Activated naive CD8-positive, alpha-beta T cell treated with anti-CD3 and anti-CD28 coated beads for 36 hours (primary cell): ENCODE data around the gene RPUSD1. TPM values are rescaled to one million over a fixed set of nuclear protein-coding genes. Genes with fewer than 3 reads are reported as not detected.

Experiments used
- DNase-seq: peaks from one replicate; pipeline ENCODE4 v3.0.0; 2021
- H3K27ac Mint-ChIP-seq: one replicate; pipeline ENCODE4 v1.8.0; 2022; ENCODE audit warnings: mild to moderate bottlenecking, moderate library complexity, mixed read lengths
- H3K27me3 Mint-ChIP-seq: one replicate; pipeline ENCODE4 v1.8.0; 2022; ENCODE audit warnings: mild to moderate bottlenecking, mixed read lengths
- H3K36me3 Mint-ChIP-seq: one replicate; pipeline ENCODE4 v1.8.0; 2021; ENCODE audit warnings: mild to moderate bottlenecking, mixed read lengths
- H3K4me1 Mint-ChIP-seq: one replicate; pipeline ENCODE4 v1.8.0; 2021; ENCODE audit warnings: mixed read lengths
- H3K4me3 Mint-ChIP-seq: one replicate; pipeline ENCODE4 v1.8.0; 2022; ENCODE audit warnings: mild to moderate bottlenecking, moderate library complexity, mixed read lengths
- H3K9me3 Mint-ChIP-seq: one replicate; pipeline ENCODE4 v1.8.0; 2022; ENCODE audit warnings: mixed read lengths
- total RNA-seq, 2 experiments: library from RNA; stranded (reverse); gene quantifications; one replicate each; pipeline ENCODE4 v1.2.3, GENCODE V29; 2021

The RPUSD1 gene
- total RNA-seq, 2 experiments from 2014 or later: 41.8 to 42.3 TPM

DNA sequence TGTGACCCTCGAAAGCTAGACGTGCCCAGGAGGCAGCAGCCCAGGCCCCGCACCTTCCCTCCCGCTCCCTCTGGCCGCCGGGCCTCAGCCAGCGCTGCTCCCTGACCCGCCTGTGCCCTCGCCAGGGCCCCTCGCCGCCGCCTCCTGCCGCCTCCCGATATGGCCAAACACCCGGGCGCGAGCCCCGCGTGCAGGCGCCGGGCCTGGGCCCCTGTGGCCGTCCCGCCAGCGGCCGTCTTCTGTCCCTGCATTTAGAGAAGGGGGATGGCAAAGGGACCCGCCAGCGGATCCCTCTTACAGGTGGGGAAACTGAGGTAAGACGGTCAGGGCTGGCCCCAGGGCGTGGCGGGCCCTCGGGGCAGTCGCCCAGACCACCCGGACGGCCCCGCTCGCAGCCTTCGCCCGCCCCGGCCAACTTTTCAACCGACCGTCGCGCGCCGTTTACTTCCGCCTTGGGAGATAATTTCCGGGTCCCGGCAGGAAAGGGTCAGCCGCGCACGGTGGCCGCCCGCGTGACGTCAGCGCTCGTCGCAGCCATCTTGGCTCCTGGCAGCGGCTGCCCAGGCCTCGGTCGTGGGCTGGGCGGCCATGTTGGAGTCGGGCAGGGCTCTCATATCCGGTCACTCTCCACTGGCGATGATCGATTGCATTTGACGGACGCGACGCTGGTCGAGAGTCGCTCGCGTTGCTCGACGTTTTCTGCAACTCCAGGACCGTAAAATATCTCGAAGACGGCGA is 19.3 kb upstream of the RPUSD1 start:
- Mint-ChIP-seq H3K4me3 (peak overlapping the region; percentile 96), H3K4me1 (peaks cover 14% of the 10 kb centered on the region), H3K27me3 (peaks cover 5% of the 10 kb centered on the region), H3K27ac (peak overlapping the region; percentile 94), H3K36me3 (no peaks in the 10 kb centered on the region), H3K9me3 (no peaks in the 10 kb centered on the region)
- DNase-seq: peak; percentile 92

DNA sequence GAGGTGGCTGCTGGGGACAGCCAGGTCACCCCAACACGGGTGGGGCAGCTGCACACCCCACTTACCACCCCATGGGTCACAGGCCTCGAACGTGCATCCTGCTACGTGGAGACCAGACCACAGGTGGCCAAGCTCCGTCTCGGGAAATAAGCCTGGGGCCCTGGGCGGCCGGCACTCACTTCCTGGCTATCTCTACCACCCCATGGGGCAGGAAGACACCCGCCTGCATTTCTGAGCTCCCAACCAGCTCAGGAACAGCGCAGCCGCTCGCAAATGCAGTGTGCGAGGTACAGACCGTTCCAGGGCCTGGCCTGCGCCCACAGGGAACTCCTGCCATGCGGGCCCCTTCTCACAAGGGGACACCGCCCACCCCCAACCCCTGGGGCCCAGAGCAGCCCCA is 17.3 kb upstream of the RPUSD1 start:
- no peak for DNase-seq
- Mint-ChIP-seq H3K36me3 (no peaks in the 10 kb centered on the region), H3K27ac (no peak overlapping the region), H3K27me3 (peaks cover 12% of the 10 kb centered on the region), H3K4me3 (no peak overlapping the region), H3K9me3 (no peaks in the 10 kb centered on the region), H3K4me1 (peaks cover 14% of the 10 kb centered on the region)

DNA sequence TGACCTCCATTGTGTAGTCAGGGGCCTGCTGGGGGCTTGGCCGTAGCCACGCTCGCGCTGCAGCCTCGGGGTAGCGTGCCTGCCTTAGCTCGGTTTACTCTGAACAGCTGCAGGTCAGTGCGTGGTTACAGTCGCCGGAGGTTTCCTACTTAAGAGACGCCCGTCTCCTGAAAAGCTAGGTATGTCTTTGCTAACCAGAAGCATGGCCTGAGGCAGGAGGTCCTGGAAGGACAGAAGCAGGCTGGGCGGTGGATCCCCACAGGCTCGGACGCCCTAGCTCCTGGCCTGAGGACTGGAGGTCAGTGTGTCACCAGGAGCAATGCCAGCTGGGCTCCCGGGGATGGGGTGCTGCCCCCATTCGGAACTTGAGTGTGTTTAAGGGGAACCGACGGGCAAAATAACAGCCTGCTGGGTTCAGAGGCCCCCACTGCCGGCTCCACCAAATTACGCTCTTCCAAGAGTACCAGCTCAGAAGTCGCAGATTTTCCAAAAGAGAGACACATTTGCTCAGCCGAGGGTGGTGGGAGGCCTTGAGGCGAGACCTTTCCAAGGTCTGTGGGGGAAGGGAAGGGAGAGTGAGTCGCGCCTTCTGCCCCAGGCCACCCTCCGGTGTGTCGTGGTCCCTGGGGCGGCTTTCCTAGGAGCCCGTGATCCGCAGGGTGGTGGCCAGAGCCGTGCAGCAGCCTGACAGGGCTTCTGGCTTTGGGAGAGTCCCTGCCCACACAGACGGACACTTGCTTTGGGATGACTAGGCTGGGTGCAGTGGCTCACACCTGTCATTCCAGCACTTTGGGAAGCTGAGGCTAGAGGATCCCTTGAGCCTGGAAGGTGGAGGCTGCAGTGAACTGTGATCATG is 16.2 kb upstream of the RPUSD1 start:
- Mint-ChIP-seq H3K9me3 (no peaks in the 10 kb centered on the region), H3K4me1 (peaks cover 14% of the 10 kb centered on the region), H3K4me3 (no peak overlapping the region), H3K36me3 (no peaks in the 10 kb centered on the region), H3K27ac (no peak overlapping the region), H3K27me3 (peaks cover 12% of the 10 kb centered on the region)
- no peak for DNase-seq

DNA sequence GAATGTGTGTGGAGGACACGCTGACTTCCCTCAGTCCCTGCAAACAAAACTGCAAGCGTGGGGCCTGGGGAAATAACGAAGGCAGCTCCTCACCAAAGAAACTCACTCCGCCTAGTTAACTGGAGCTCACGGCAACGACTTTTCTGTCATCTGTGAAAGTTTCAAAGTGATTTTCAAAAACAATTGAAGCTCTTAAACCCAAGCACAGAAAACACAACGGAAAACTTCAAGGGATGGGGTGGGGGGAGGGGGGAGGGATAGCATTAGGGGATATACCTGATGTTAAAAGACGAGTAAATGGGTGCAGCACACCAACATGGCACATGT is 15.5 kb upstream of the RPUSD1 start:
- no peak for DNase-seq

DNA sequence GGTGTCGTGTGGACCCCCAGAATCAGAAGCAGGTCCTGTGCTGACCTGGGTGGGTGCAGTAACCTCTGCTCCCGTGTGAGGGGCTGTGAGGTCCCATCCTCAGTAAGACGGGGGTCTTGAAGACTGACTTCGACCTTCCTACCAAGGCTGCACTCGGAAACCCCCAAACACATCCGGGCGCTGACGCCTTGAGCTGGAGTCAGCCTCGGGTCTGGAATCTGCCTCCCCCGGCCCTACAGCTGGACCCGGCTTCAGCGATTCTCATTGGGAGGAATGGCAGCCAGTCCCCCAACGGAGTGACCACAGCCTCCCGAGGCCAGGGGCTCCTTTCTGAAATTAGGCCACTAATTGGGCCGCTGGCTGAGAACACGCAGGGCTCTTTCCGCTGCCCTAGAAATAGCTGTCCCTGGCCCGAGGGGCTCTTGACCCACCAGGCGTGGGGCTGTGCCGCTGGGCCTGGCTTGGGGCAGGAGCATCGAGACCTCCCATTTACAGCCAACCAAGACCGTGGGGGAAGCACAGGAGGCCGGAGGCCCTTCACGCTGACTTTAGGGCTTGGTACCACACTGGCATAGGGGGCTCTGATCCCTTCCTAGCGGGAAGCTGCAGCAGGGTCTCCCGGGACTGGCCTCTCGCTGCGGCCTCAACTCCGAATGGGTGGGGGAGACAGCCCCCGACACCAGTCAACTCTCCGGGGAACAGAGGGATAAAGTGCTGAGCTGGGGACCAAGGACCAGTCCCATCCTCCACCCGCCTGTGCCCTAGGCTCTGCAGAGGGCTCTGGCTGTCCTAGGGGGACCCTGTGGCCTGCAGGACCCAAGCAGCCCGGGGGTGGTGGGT is 15.0 kb upstream of the RPUSD1 start:
- peaks cover 18% of the 10 kb centered on the region for H3K27me3 Mint-ChIP-seq
- H3K4me1 Mint-ChIP-seq: peaks cover 6% of the 10 kb centered on the region
- no peak overlapping the region for H3K4me3 Mint-ChIP-seq
- no peak for DNase-seq
- peaks cover 5% of the 10 kb centered on the region for H3K36me3 Mint-ChIP-seq
- no peak overlapping the region for H3K27ac Mint-ChIP-seq
- H3K9me3 Mint-ChIP-seq: no peaks in the 10 kb centered on the region

More for the DNA sequence above, 15.5 kb upstream of the RPUSD1 start:
- no peaks in the 10 kb centered on the region for H3K9me3 Mint-ChIP-seq
- no peak overlapping the region for H3K4me3 Mint-ChIP-seq
- H3K27me3 Mint-ChIP-seq: peaks cover 13% of the 10 kb centered on the region
- H3K27ac Mint-ChIP-seq: no peak overlapping the region
- H3K36me3 Mint-ChIP-seq: no peaks in the 10 kb centered on the region
- H3K4me1 Mint-ChIP-seq: peaks cover 11% of the 10 kb centered on the region

DNA sequence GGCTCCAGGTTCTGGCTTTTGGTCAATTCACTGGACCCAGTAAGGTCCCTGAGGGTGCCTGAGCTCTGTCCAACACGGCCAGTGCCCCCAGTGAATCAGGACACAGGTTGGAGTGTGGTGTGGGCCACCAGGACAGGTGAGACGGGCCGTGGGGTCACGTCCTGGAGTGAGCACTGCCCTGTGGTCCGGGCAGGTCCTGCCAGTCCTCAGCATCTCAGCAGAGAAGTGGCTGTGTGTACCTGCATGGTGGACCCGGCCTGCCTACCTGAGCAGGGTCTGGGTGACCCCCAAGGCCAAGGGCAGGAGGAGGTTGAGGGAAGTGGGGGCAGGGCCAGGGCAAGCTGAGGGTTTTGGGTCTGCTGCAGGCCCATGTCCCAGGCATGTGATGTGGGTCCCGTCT is 14.3 kb upstream of the RPUSD1 start:
- Mint-ChIP-seq H3K27me3 (peaks cover 25% of the 10 kb centered on the region), H3K4me1 (peaks cover 3% of the 10 kb centered on the region), H3K27ac (no peak overlapping the region), H3K36me3 (peaks cover 11% of the 10 kb centered on the region), H3K4me3 (no peak overlapping the region), H3K9me3 (no peaks in the 10 kb centered on the region)
- no peak for DNase-seq

DNA sequence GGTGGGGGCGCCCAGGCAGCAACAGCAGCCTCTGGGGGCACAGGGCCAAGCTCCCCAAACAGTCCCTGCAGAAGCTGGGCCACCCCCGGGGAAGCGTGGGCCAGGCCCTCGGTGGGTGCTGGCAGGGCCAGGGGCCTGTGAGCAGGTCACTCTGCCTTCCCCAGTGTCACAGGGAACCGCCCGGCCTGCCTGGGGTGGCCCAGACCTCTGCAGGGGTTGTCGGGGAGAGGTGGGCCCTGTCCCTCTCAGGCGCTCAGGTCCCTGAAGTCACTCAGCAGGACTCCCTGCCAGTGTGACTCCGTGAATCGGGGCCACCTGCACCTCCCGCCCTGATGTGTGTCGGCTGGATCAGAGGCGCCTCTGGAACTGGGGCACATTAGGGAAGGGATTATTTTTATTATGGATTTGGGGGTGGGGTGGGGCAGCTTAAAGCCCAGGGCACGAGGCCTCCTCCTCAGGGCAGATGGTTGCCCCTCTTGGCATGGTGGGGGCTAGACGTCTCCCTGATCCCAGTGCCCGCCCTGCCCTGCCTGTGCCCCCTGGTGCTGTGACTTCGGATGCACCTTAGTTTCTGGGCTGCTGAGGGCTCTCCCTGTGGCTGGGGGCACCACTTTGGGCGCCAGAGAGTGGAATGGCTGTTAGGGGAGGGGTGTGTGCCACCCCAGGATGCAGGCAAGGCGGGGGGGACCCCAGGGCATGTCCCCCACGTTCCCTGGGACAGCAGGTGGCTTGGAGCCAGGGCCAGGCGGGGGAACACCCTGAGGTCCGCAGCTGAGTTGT is 13.6 kb upstream of the RPUSD1 start:
- H3K27me3 Mint-ChIP-seq: peaks cover 26% of the 10 kb centered on the region
- peaks cover 3% of the 10 kb centered on the region for H3K4me1 Mint-ChIP-seq
- peak overlapping the region; percentile 56 for H3K27ac Mint-ChIP-seq
- peaks cover 17% of the 10 kb centered on the region for H3K36me3 Mint-ChIP-seq
- DNase-seq: no peak
- H3K9me3 Mint-ChIP-seq: no peaks in the 10 kb centered on the region
- H3K4me3 Mint-ChIP-seq: no peak overlapping the region

DNA sequence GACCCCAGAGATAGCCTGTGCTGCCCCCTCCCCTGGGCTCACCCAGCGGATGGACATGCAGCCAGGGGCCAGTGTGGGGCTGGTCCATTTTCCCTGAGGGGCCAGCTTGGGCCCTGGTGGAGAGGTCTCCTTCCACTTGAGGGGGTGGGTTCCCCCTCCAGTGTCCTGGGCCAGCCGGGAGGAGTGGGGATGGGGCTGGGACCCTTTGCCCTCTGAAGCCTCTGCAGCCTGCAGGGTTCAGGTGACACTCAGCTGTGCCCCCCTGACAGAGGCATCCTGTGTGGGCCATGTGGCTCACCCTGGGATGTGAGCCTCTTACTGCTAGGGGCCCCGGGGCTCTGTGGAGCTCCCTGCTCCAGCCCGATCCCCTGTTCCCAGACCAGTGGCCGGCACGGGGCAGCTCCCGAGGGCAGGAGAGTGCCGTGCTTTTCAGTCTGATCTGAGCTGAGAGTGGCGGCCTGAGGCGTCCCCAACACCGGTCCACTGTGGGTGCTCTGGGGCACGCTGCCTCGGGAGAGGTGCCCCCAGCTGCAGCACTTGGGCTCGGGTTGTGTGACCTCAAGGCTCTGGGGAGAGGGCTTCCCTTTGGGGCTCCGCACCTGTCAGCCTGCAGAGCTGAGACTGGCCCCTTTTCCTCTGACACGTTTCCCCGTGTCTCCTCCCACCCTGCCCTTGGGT is 12.8 kb upstream of the RPUSD1 start:
- Mint-ChIP-seq H3K9me3 (no peaks in the 10 kb centered on the region), H3K27me3 (peaks cover 26% of the 10 kb centered on the region), H3K4me1 (no peaks in the 10 kb centered on the region), H3K36me3 (peaks cover 21% of the 10 kb centered on the region), H3K4me3 (no peak overlapping the region), H3K27ac (no peak overlapping the region)
- no peak for DNase-seq

DNA sequence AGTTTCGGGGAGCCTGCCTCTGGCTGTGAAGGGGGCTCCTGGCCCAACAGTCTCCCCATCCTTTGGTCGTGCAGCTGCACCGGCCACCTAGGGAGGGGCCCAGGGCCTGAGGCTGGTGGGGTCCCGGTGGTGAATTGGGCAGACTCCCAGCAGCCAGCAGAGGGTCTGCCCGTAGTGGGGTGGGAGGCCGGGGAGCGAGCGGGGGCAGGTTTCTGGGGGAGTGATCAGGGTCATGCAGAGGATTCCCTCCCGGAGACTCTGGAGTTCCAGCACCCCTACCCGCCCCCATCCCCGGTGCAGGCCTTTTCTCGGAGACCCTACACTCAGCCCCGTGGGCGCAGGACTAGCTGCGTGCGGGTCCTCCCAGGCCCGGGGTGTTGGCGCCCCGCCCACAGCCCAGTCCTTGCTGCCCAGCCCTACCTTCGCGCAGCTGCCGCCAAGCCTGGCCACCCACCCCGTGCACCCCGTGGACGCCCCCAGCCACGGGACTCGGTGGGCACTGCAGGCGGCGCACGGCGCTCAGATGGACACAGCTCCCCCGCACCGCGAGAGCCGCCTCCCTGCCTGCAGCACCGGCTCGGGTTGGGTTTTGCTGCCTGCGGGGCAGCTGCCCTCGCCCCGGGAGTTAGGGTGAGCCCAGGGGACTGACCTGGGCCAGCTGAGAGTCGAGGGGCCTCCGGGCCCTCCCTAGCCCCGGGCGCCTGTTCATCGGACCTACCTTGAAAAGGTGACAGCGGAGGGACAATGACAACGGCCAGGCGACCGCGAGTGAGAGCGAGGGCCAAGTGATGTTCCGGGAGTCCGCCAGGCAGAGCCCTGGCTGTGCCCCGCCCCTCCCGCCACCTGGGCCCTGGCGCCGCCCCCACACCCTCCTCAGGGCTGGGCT is 12.0 kb upstream of the RPUSD1 start, which contains the start of gene GNG13:
Gene GNG13 (minus strand): TSS at position 787 of the 886 bp plus-strand sequence. CDS start 1,657 bp downstream, outside the sequence.
- H3K9me3 Mint-ChIP-seq: no peaks in the 10 kb centered on the region
- peaks cover 26% of the 10 kb centered on the region for H3K27me3 Mint-ChIP-seq
- no peak within 1 kb of the TSS for H3K4me3 Mint-ChIP-seq
- H3K27ac Mint-ChIP-seq: no peak within 1 kb of the TSS
- peaks cover 24% of the 10 kb centered on the region for H3K36me3 Mint-ChIP-seq
- no peak for DNase-seq
- H3K4me1 Mint-ChIP-seq: peaks cover 2% of the 10 kb centered on the region

DNA sequence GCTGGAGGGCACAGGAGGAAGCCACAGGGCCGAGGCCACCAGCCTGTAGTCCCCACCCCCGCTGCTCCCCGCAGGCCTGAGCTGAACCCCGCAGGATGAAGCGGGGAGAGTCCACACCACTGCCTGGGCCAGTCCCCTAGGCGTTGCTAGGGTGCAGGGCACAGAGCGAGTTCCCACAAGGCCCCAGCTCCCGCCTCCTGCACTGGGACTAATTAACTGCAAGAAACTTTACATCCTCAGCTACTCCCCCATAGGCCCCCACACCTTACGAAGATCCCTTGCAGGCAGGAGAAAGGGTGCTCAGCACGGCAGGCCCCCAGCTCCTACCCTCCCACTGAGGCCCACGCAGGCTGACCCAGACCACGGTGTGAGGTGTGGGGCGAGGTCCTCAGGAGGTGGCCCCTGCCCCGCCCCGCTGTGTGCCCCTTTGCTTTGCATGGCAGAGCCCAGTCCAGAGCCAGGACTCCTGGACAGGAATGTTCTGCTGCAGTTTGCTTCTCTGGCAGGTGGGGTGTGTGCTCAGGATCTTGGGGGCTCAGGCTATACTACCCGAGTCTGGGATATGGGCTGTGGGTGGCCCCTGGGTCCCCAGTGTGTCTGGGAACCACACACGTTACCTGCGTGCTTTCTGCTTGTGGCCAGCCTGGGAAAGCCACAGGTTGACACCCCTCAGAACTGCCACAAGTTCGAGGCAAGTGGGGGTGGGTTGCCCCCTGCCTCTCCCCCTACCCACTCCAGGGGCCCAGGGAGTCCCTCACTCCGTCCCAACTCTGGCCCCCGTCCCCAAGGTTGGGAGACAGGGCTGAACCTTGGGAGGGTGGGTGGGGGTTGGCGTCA is 11.1 kb upstream of the RPUSD1 start:
- H3K9me3 Mint-ChIP-seq: no peaks in the 10 kb centered on the region
- H3K36me3 Mint-ChIP-seq: peaks cover 24% of the 10 kb centered on the region
- no peak for DNase-seq
- H3K27ac Mint-ChIP-seq: no peak overlapping the region
- H3K4me1 Mint-ChIP-seq: peaks cover 2% of the 10 kb centered on the region
- H3K27me3 Mint-ChIP-seq: peaks cover 22% of the 10 kb centered on the region
- H3K4me3 Mint-ChIP-seq: no peak overlapping the region

DNA sequence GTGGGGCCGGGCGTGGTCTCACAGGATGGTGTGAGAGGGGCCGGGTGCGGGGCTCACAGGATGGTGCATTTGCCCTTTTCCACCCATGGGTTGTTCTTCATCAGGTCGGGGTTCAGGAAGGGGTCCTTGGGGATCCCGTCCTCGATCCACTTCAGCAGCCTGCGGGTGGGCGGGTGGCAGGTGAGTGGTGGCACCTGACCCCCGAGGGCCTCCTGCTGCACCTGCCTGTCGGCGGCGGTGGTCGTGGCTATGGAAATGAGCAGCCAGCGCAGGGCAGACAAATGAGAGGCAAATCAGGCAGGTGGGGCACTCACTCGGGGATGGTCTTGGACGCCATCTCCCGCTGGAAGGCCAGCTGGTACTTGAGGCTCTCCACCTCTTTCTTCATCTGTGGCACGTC is 10.5 kb upstream of the RPUSD1 start:
- H3K9me3 Mint-ChIP-seq: no peaks in the 10 kb centered on the region
- H3K27me3 Mint-ChIP-seq: peaks cover 21% of the 10 kb centered on the region
- H3K4me3 Mint-ChIP-seq: no peak overlapping the region
- peaks cover 24% of the 10 kb centered on the region for H3K36me3 Mint-ChIP-seq
- DNase-seq: no peak
- peaks cover 2% of the 10 kb centered on the region for H3K4me1 Mint-ChIP-seq
- H3K27ac Mint-ChIP-seq: no peak overlapping the region

DNA sequence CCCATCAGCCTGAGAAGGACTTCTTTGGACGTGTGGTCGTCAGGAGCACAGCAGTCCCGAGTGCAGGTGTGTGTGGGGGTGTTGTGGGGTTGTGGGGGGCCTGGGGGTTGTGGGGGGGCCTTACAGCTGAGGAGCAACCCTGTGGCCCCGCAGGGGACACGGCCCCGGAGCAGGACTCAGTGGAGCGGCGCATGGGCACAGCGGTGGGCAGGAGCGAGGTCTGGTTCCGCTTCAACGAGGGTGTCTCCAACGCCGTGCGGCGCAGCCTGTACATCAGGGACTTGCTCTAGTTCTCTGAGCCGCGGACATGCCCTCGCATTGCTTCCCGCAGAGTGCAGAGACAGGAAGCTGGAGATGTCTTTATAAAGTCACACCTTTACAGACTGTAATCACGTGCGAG is 9.5 kb upstream of the RPUSD1 start:
- no peaks in the 10 kb centered on the region for H3K9me3 Mint-ChIP-seq
- DNase-seq: no peak
- H3K27me3 Mint-ChIP-seq: peaks cover 21% of the 10 kb centered on the region
- no peak overlapping the region for H3K4me3 Mint-ChIP-seq
- peaks cover 24% of the 10 kb centered on the region for H3K36me3 Mint-ChIP-seq
- peaks cover 2% of the 10 kb centered on the region for H3K4me1 Mint-ChIP-seq
- H3K27ac Mint-ChIP-seq: no peak overlapping the region

DNA sequence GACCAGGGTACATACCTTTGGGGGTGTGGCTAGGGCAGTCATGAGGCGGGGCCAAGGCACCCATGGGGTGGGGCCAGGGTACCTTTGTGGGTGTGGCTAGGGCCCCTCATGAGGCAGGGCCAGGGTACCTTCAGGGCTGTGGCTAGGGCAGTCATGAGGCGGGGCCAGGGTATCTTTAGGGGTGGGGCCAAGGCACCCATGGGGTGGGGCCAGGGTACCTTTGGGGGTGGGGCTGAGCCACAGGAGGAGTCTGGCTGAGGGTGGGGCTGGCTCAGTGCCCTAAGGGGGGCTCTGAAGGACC is 8.9 kb upstream of the RPUSD1 start:
- H3K4me1 Mint-ChIP-seq: peaks cover 2% of the 10 kb centered on the region
- H3K27me3 Mint-ChIP-seq: peaks cover 17% of the 10 kb centered on the region
- no peak overlapping the region for H3K27ac Mint-ChIP-seq
- H3K9me3 Mint-ChIP-seq: no peaks in the 10 kb centered on the region
- H3K36me3 Mint-ChIP-seq: peaks cover 24% of the 10 kb centered on the region
- no peak overlapping the region for H3K4me3 Mint-ChIP-seq
- DNase-seq: peak; percentile 28
